Measurements from ENCODE around the gene POLR2E. TPM values are rescaled to one million over a fixed set of nuclear protein-coding genes. Genes with fewer than 3 reads are reported as not detected.

POLR2E gene
- polyA plus RNA-seq, 3 donors: 86.3 to 393 (median 226) TPM

- no peak overlapping the region for H3K27ac ChIP-seq (ENCODE audit: low read depth, low read length)
- 89 to 92% (median 91%) methylated on average over 25 of the region's 25 CpGs for WGBS, 3 donors
Observed at GRCh38 chr19:1113986-1114483, 18.9 kb upstream of the POLR2E start.

GRCh38 chr19:1113030-1113985 is 18.1 kb upstream of the POLR2E start:
- H3K27ac ChIP-seq (ENCODE audit: low read depth, low read length): no peak overlapping the region
- 26 to 34% (median 30%) methylated on average over 41 to 44 of the region's 44 CpGs for WGBS, 3 donors

GRCh38 chr19:1112268-1113029 is 17.3 kb upstream of the POLR2E start:
- WGBS, 3 donors: 63 to 82% (median 77%) methylated on average over 61 to 71 of the region's 71 CpGs
- no peak overlapping the region for H3K27ac ChIP-seq (ENCODE audit: low read depth, low read length)

DNA sequence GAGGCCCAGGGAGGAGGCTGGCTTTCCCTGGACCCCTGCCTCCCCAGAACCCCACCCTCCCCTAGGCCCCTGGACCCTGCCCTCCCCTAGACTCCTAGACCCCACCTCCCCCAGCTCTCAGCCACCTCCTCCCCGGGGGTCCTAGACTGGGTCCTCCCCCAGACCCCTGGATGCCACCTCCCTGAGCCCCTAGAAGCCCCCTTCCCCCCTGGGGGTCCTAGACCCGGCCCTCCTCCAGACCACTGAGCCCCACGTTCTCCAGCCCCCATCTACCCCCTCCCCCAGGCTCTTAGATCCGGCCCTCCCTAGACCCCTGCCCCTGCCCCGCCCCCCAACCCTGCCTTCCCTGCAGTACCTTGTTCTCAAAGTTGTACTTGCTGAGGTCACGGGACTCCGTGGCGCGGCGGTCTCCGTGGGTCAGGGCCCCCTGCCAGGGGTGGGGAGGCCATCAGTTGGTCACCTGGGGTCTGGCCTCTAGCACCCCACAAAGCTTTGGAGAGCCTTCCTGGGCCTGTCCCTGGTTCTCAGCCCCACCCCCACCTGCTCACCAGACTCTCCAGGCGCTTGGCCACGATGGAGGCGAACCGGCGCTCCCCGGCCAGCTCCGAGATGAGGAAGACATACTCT is 16.6 kb upstream of the POLR2E start:
- no peak overlapping the region for H3K27ac ChIP-seq (ENCODE audit: low read depth, low read length)
- WGBS, 3 donors: 71 to 83% (median 79%) methylated on average over 16 to 18 of the region's 18 CpGs

GRCh38 chr19:1110809-1111640 is 15.8 kb upstream of the POLR2E start:
- H3K27ac ChIP-seq (ENCODE audit: low read depth, low read length): no peak overlapping the region
- 73 to 88% (median 81%) methylated on average over 18 of the region's 18 CpGs for WGBS, 3 donors

GRCh38 chr19:1109697-1110671 is 14.8 kb upstream of the POLR2E start:
- WGBS, 3 donors: 93 to 94% (median 94%) methylated on average over 54 of the region's 54 CpGs

GRCh38 chr19:1109032-1109551 is 13.9 kb upstream of the POLR2E start:
- WGBS, 3 donors: 90 to 92% (median 91%) methylated on average over 45 to 48 of the region's 48 CpGs
- H3K27ac ChIP-seq (ENCODE audit: low read depth, low read length): no peak overlapping the region

More at GRCh38 chr19:1109697-1110671, 14.8 kb upstream of the POLR2E start:
- H3K27ac ChIP-seq (ENCODE audit: low read depth, low read length): no peak overlapping the region

DNA sequence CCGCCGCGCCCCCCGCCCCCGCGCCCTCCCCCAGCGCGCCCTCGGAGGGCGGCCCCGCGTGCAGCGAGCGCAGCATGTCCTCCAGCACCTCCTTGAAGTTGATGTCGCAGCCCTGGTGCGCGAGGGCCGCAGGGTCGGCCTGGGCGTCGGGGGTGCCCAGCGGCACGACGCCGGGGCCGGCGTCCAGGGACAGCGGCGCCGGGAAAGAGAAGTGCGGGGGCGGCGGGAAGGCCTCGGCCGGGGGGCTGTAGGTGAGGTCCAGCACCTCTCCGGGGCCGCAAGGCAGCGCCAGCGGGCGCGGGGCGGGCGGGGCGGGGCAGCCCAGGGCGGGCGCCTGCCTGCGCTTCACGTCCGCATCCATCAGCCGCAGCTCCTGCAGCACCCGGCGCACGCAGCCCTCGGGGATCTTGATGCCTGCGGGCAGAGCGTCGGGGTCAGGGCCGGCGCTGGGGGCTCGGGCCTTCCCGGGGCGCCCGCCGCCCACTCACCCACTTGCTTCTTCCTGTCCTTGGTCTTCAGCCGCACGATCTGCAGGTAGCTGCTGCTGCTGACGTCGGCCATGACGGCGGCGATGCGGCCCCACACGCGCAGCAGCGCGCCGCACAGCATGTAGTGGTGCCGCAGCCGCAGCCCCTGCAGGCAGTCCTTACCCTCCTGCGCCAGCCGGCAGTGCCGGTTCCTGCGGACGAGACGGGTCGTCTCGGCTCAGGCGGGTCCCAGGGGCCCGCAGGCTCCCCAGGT is 13.3 kb upstream of the POLR2E start:
- 93 to 96% (median 94%) methylated on average over 52 to 89 of the region's 89 CpGs for WGBS, 3 donors
- no peak overlapping the region for H3K27ac ChIP-seq (ENCODE audit: low read depth, low read length)

DNA sequence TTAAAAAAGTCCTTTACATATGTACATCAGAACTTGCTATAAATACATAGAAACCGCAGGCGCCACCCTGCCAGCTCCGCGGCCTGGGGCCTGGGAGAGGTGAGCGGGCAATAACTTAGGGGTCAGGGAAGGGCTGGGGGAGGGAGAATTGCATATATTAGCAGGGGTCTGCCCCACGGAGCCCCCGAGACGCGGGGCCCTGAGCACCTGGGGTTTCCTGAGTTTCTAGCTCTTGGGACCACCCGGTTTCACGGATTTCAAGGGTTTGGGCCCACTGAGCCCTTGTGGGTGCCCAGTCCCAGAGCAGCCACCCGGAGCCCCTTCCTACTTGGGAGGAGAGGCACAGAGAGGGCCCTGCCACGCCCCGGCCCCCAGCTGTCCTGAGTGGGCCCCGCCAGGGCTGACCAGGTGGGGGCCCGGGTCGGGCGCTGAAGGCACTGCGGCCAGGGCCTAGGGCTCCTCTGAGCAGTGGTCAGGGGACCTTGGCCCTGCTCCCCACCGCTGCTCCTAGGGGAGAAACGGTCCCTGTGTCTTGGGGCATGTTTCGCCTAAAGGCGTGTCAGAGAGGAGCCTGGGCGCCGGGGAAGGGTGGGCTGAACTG is 12.6 kb upstream of the POLR2E start:
- WGBS, 3 donors: 91 to 94% (median 92%) methylated on average over 25 of the region's 25 CpGs
- H3K27ac ChIP-seq (ENCODE audit: low read depth, low read length): no peak overlapping the region

- 61 to 79% (median 61%) methylated on average over 12 to 17 of the region's 17 CpGs for WGBS, 3 donors
Observed at GRCh38 chr19:1106841-1107660, 11.9 kb upstream of the POLR2E start.

GRCh38 chr19:1105873-1106840 is 11.0 kb upstream of the POLR2E start:
- no peak overlapping the region for H3K27ac ChIP-seq (ENCODE audit: low read depth, low read length)
- 81 to 87% (median 86%) methylated on average over 32 of the region's 32 CpGs for WGBS, 3 donors

More at GRCh38 chr19:1106841-1107660, 11.9 kb upstream of the POLR2E start:
- H3K27ac ChIP-seq (ENCODE audit: low read depth, low read length): no peak overlapping the region

- peak overlapping the region; percentile 2 for H3K27ac ChIP-seq (ENCODE audit: low read depth, low read length)
- 26 to 37% (median 32%) methylated on average over 68 to 69 of the region's 69 CpGs for WGBS, 3 donors
Observed at GRCh38 chr19:1105008-1105872, 10.1 kb upstream of the POLR2E start.
